ENCODE data around the gene HNRNPAB.

The HNRNPAB gene

GRCh38 chr5:178210686-178211085, 6.4 kb downstream of the HNRNPAB start:
- in situ Hi-C loops (cut with MboI; ENCODE audit: low sequenced_read_pairs, unreplicated experiment), result no loop called here
- DNase-seq (ENCODE audit: low spot score), result no peak
- TF ChIP-seq, protein P1, sequence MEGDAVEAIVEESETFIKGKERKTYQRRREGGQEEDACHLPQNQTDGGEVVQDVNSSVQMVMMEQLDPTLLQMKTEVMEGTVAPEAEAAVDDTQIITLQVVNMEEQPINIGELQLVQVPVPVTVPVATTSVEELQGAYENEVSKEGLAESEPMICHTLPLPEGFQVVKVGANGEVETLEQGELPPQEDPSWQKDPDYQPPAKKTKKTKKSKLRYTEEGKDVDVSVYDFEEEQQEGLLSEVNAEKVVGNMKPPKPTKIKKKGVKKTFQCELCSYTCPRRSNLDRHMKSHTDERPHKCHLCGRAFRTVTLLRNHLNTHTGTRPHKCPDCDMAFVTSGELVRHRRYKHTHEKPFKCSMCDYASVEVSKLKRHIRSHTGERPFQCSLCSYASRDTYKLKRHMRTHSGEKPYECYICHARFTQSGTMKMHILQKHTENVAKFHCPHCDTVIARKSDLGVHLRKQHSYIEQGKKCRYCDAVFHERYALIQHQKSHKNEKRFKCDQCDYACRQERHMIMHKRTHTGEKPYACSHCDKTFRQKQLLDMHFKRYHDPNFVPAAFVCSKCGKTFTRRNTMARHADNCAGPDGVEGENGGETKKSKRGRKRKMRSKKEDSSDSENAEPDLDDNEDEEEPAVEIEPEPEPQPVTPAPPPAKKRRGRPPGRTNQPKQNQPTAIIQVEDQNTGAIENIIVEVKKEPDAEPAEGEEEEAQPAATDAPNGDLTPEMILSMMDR (IDR thresholded peaks at IDR 0.05; ENCODE audit: borderline replicate concordance, control extremely low read depth, extremely low read depth, insufficient read depth, missing control alignments), result no peak

DNA sequence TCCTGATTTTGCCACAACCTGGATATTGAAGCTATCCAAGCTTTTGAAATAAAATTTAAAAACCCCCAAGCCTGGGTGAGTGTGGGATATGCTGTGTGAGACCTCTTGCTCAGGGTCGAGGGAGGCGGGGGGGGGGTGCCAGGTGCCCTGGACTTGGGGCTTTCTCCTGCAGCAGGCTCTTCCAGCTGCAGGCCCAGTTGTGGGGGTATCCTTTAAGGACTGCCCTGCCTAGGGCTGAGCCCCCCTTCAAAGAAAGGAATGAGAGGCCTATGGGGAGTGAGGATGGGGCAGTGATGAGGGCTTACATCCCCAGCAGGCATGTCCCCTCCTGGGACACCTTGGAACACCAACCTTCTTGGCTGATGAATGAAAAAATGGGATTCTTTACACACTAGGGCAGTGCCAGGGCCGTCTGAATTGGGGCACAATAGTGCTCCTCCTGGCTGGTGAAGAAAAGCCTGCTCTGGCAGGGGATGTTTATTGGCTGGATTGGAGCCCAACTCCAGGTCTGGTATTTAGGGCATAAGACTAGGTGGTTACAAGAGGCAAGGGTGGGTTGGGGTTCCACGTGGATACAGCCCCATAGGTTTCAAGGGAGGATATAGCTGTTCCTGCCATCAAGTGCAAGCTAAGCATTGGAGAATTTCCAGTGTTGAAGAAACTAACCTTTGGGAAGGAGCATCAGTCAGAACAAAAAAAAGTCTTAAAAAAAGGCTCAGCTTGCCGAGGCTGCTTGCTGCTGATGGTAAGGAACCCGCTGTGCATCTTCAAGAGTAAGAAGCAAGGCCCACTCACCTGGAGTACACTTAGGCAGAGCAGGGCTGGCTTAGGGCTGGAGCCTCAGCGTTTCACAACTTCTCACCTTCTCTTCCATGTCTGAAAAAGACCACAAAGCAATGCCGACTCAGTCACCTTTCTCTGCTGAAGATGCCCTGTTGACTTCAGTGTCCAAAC, 7.0 kb downstream of the HNRNPAB start:
- no peak for DNase-seq (ENCODE audit: low spot score)
- TF ChIP-seq, protein P1 (IDR thresholded peaks at IDR 0.05; ENCODE audit: borderline replicate concordance, control extremely low read depth, extremely low read depth, insufficient read depth, missing control alignments), result no peak
- in situ Hi-C loops (cut with MboI; ENCODE audit: low sequenced_read_pairs, unreplicated experiment), result no loop called here

- DNase-seq (ENCODE audit: low spot score), result no peak
- TF ChIP-seq, protein P1 (IDR thresholded peaks at IDR 0.05; ENCODE audit: borderline replicate concordance, control extremely low read depth, extremely low read depth, insufficient read depth, missing control alignments), result no peak
- in situ Hi-C loops (cut with MboI; ENCODE audit: low sequenced_read_pairs, unreplicated experiment), result no loop called here
Measured at GRCh38 chr5:178212241-178213002, 8.1 kb downstream of the HNRNPAB start.

DNA sequence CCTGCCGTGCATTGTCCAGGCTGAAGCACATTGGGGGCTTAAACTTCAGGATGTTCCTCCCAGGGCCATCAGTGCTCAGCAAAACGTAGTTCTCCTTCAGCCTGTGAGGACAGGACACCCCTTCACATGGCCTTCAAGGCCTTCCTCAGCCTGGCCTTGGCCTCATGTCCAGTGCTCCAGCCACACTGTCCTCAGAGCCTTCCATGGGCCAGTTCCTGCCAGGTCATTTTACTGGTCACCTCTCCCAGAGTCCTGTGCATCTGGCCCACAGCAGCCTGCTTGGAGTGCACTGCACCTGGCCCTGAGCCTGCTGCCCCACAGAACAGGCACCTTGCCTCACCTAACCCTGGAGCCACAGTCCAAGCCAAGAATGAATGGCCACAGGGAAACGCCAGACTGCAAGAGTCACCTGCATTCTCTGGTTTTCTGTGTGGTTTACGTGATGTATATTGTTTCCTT, 8.7 kb downstream of the HNRNPAB start:
- in situ Hi-C loops (cut with MboI; ENCODE audit: low sequenced_read_pairs, unreplicated experiment), result no loop called here
- TF ChIP-seq, protein P1 (IDR thresholded peaks at IDR 0.05; ENCODE audit: borderline replicate concordance, control extremely low read depth, extremely low read depth, insufficient read depth, missing control alignments), result no peak
- DNase-seq (ENCODE audit: low spot score), result no peak

DNA sequence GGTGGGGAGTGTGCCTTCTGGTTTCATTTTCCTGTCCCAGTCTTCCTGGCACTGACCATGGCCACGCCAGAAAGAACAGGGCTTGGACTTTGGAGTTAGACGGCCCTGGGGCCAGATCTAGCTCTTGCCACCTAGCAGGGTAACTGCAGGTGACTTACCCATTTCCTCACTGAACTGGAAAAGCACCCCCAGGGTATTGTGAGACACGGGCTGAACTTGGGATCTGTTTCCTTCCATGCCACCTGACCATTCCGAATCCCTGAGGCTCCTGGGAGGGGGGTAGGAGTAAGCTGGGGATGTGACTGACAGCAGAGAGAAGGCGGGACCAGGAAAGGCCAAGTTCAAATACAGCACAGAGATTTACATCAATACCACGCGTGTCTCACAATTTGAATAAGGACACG, 9.4 kb downstream of the HNRNPAB start:
- in situ Hi-C loops (cut with MboI; ENCODE audit: low sequenced_read_pairs, unreplicated experiment), result no loop called here
- DNase-seq (ENCODE audit: low spot score), result no peak
- TF ChIP-seq, protein P1 (IDR thresholded peaks at IDR 0.05; ENCODE audit: borderline replicate concordance, control extremely low read depth, extremely low read depth, insufficient read depth, missing control alignments), result no peak

GRCh38 chr5:178214160-178214803, 9.9 kb downstream of the HNRNPAB start:
- TF ChIP-seq, protein P1 (IDR thresholded peaks at IDR 0.05; ENCODE audit: borderline replicate concordance, control extremely low read depth, extremely low read depth, insufficient read depth, missing control alignments), result no peak
- no peak for DNase-seq (ENCODE audit: low spot score)
- in situ Hi-C loops (cut with MboI; ENCODE audit: low sequenced_read_pairs, unreplicated experiment), result no loop called here

All from GM13976 (cell line).